AG08395 (cell line): ENCODE data around the gene ARIH1.

Source experiments
- DNase-seq: peaks from one replicate; pipeline ENCODE4 v3.0.0; 2012; ENCODE audit warnings: mixed read lengths, low spot score

Gene ARIH1

GRCh38 chr15:72487070-72487797, 13.1 kb downstream of the ARIH1 start:
- no peak for DNase-seq

GRCh38 chr15:72488558-72488957, 14.4 kb downstream of the ARIH1 start:
- no peak for DNase-seq

- no peak for DNase-seq
These were observed 15.9 kb downstream of the ARIH1 start for GRCh38 chr15:72489943-72490554.

- peak; percentile 54 for DNase-seq
These were observed 17.6 kb downstream of the ARIH1 start for GRCh38 chr15:72491768-72492167.

GRCh38 chr15:72492733-72493132, 18.6 kb downstream of the ARIH1 start:
- DNase-seq = no peak

GRCh38 chr15:72493220-72493619, 19.1 kb downstream of the ARIH1 start:
- DNase-seq = no peak

GRCh38 chr15:72495007-72495406, 20.9 kb downstream of the ARIH1 start:
- no peak for DNase-seq

GRCh38 chr15:72496783-72497182, 22.7 kb downstream of the ARIH1 start:
- no peak for DNase-seq

GRCh38 chr15:72497402-72497801, 23.3 kb downstream of the ARIH1 start:
- DNase-seq = no peak

- no peak for DNase-seq
These were observed 28.2 kb downstream of the ARIH1 start for GRCh38 chr15:72502220-72502809.

GRCh38 chr15:72503147-72503546, 29.0 kb downstream of the ARIH1 start:
- DNase-seq = no peak

GRCh38 chr15:72507402-72508092, 33.4 kb downstream of the ARIH1 start:
- no peak for DNase-seq

- no peak for DNase-seq
These were observed 35.4 kb downstream of the ARIH1 start for GRCh38 chr15:72509484-72509883.

GRCh38 chr15:72511536-72511935, 37.4 kb downstream of the ARIH1 start:
- DNase-seq = peak; percentile 45

GRCh38 chr15:72515591-72516389, 41.7 kb downstream of the ARIH1 start:
- peak; percentile 6 for DNase-seq

GRCh38 chr15:72516777-72517176, 42.6 kb downstream of the ARIH1 start:
- DNase-seq = no peak

- DNase-seq = no peak
These were observed 47.6 kb downstream of the ARIH1 start for GRCh38 chr15:72521682-72522081.

GRCh38 chr15:72532991-72533601, 59.0 kb downstream of the ARIH1 start:
- no peak for DNase-seq

- DNase-seq = no peak
These were observed 60.4 kb downstream of the ARIH1 start for GRCh38 chr15:72534523-72534922.

GRCh38 chr15:72535911-72536310, 61.8 kb downstream of the ARIH1 start:
- DNase-seq = peak; percentile 11

GRCh38 chr15:72536506-72536905, 62.4 kb downstream of the ARIH1 start:
- no peak for DNase-seq

- no peak for DNase-seq
These were observed 64.8 kb downstream of the ARIH1 start for GRCh38 chr15:72538931-72539330.
